Heart right ventricle (tissue), 16 donors: Measurements from ENCODE around the gene SLC8A2. TPM values are rescaled to one million over a fixed set of nuclear protein-coding genes. Genes with fewer than 3 reads are reported as not detected.

Experiments
- ATAC-seq, 8 donors: fragments of 200-7000 bp; cut with Tn5 transposase; one replicate each; pipeline ENCODE4 v1.9.1; 2020; ENCODE audit warnings: mild to moderate bottlenecking in 8 of 8, moderate library complexity in 8 of 8, moderate number of reproducible peaks in 1 of 8
- DNase-seq, 2 donors: peaks; one replicate each; pipeline ENCODE4 v3.0.0-alpha.2; 2020
- H3K27ac ChIP-seq, 10 donors: fragments of 200-600 bp; sonication (generic) in 2 of 10; one replicate each; pipeline versions ENCODE4 v1.5.0 to v1.8.0; 2020 to 2022; ENCODE audit warnings: mild to moderate bottlenecking in 3 of 10
- H3K27me3 ChIP-seq, 7 donors: fragments of 200-600 bp; one replicate each; pipeline ENCODE4 v1.8.0; 2021 to 2022; ENCODE audit warnings: mild to moderate bottlenecking in 2 of 7
- H3K36me3 ChIP-seq, 9 donors: fragments of 200-600 bp; sonication (generic) in 1 of 9; one replicate each; pipeline versions ENCODE4 v1.5.0 to v1.8.0; 2020 to 2022; ENCODE audit warnings: mild to moderate bottlenecking in 2 of 9
- H3K4me1 ChIP-seq, 9 donors: fragments of 200-600 bp; sonication (generic) in 1 of 9; one replicate each; pipeline versions ENCODE4 v1.5.0 to v1.8.0; 2020 to 2022; ENCODE audit warnings: mild to moderate bottlenecking in 4 of 9
- H3K4me3 ChIP-seq, 10 donors: fragments of 200-600 bp; sonication (generic) in 2 of 10; one replicate each; pipeline versions ENCODE4 v1.5.0 to v1.8.0; 2020 to 2022; ENCODE audit warnings: mild to moderate bottlenecking in 7 of 10, moderate library complexity in 2 of 10
- H3K9me3 ChIP-seq, 11 donors: fragments of 200-600 bp in 10 of 11; sonication (generic) in 2 of 11; one replicate each; pipeline versions ENCODE4 v1.5.0 to v1.8.0; 2013 to 2022; ENCODE audit warnings: mild to moderate bottlenecking in 2 of 11, control low read depth in 1 of 11, moderate library complexity in 1 of 11
- WGBS, 2 donors: extraction: QIAGEN DNeasy Blood & Tissue Kit; methylation state at CpG; one replicate each; pipeline ENCODE4 v1.1.7; 2013; ENCODE audit warnings: inconsistent platforms in 1 of 2; 5-methylcytosine and 5-hydroxymethylcytosine counted together
- intact Hi-C, 10 donors: fragments of 100-400 bp; cut with DNase I; formaldehyde crosslinking; loops; one replicate each; pipeline versions ENCODE4 v1.11.1 to v1.14.2; 2022
- polyA plus RNA-seq, 2 donors: library from polyadenylated mRNA; stranded (reverse); fragments of 200-250 nt; gene quantifications; one replicate each; pipeline ENCODE4 v1.2.3, GENCODE V29; 2013
- total RNA-seq, 10 donors: library from RNA; stranded (reverse); fragmentation: NEBNext Ultra II Directional in 3 of 10; extraction: Animal tissue kit (Norgen Biotek cat#: 25700) in 3 of 10; gene quantifications; one replicate each; pipeline versions ENCODE4 v1.2.1 to v1.2.4, GENCODE V29; 2021 to 2023
- TF ChIP-seq, protein P1 (sequence below), 9 donors: fragments of 200-600 bp; sonication (generic) in 2 of 9; IDR thresholded peaks; one replicate each; pipeline versions ENCODE4 v1.5.0 to v1.8.0; 2021 to 2022; ENCODE audit warnings: antibody characterized with exemption in 9 of 9, mild to moderate bottlenecking in 5 of 9, moderate library complexity in 1 of 9
- donor health status: Arrhythmogenic right ventricular cardiomyopathy.
- donor health status: ischemic (EF 13 %, LVEDD 7.1; RV severe dilation, severe dysfunction).
- donor health status: healthy with polysubstance abuse.
- donor health status: DM: no; HTN: yes; CAD: no.
- donor health status: DM: no; HTN: no; CAD: no.
- donor health status: ischemic (EF 25% LVEDD 6.9; RV normal size, moderate dysfunction).
- donor health status: ischemic (EF 25% LVEDD 5.7; RV mildly dilated, moderate dysfunction).
- donor health status: healthy.
- donor health status: DM: yes; HTN: yes; CAD: no.
- donor health status: Ischemic cardiomyopathy.
- donor health status: ischemic (EF 35%, LVEDD 5.7; RV mildly dilated, moderate dysfunction).
- donor health status: nonischemic (EF 11% LVEDD 7.7; RV severe dilation, severe dysfunction).
- donor health status: DM: yes; HTN: yes; CAD: no.
- donor health status: PGD.
- donor health status: ischemic (EF 29% LVEDD 5.4; RV normal size, mild dysfunction).
- donor health status: nonischemic (EF 23%, LVEDD 6.1; RV moderate dilation, normal function).

Gene SLC8A2
- total and polyA plus RNA-seq, 12 donors: 0.03 to 0.64 (median 0.15) TPM; not detected in 3

DNA sequence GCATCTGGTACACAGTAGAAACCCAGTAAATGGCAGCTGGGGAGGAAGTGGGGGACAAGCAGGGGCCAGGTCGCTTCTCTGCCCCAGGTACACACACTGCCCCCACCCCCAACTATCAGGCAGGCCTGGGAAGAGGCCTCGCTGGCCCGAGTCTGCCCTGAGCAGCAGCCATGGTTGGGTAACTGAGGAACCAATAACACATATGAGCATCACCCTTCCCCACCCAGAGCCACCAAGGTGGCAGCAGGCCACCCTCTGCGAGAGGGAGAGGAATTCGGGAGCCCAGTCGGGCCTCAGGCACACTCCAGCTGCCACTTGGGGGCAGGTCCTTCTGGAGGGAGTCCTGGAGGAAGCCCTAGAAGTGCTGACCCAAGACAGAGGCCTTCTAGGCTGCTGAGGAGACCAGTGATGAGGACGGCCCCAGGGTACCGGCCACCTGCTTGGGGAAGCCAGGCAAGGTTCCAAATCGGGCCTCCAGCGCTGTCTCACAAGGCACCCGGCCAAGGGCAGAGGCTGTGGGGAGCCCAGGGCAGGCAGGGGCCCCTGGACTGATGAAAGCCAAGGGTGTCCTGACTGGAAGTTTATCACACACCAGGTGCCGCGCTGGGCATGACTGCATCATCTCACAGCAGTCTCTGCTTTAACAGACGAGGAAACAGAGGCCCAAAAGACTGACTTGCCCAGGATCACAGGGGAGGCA is 26.3 kb upstream of the SLC8A2 start:
- DNase-seq (no peak), ATAC-seq (peak in 1 of 8 donors; percentile 17)
- no peak overlapping the region for H3K4me3 ChIP-seq
- no peaks in the 10 kb centered on the region for H3K27me3 ChIP-seq
- WGBS, 2 donors: 57 to 65% methylated on average over 14 of the region's 14 CpGs
- TF ChIP-seq, protein P1, sequence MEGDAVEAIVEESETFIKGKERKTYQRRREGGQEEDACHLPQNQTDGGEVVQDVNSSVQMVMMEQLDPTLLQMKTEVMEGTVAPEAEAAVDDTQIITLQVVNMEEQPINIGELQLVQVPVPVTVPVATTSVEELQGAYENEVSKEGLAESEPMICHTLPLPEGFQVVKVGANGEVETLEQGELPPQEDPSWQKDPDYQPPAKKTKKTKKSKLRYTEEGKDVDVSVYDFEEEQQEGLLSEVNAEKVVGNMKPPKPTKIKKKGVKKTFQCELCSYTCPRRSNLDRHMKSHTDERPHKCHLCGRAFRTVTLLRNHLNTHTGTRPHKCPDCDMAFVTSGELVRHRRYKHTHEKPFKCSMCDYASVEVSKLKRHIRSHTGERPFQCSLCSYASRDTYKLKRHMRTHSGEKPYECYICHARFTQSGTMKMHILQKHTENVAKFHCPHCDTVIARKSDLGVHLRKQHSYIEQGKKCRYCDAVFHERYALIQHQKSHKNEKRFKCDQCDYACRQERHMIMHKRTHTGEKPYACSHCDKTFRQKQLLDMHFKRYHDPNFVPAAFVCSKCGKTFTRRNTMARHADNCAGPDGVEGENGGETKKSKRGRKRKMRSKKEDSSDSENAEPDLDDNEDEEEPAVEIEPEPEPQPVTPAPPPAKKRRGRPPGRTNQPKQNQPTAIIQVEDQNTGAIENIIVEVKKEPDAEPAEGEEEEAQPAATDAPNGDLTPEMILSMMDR (IDR thresholded peaks at IDR 0.05): no peak
- peak overlapping the region in 2 of 10 donors; percentile 7 to 41 for H3K27ac ChIP-seq
- no peaks in the 10 kb centered on the region for H3K9me3 ChIP-seq
- H3K36me3 ChIP-seq: peaks cover 0 to 98% (median 50%) of the 10 kb centered on the region in 9 donors
- peaks cover 0 to 56% (median 35%) of the 10 kb centered on the region in 9 donors for H3K4me1 ChIP-seq
- intact Hi-C loops: no loop called here

DNA sequence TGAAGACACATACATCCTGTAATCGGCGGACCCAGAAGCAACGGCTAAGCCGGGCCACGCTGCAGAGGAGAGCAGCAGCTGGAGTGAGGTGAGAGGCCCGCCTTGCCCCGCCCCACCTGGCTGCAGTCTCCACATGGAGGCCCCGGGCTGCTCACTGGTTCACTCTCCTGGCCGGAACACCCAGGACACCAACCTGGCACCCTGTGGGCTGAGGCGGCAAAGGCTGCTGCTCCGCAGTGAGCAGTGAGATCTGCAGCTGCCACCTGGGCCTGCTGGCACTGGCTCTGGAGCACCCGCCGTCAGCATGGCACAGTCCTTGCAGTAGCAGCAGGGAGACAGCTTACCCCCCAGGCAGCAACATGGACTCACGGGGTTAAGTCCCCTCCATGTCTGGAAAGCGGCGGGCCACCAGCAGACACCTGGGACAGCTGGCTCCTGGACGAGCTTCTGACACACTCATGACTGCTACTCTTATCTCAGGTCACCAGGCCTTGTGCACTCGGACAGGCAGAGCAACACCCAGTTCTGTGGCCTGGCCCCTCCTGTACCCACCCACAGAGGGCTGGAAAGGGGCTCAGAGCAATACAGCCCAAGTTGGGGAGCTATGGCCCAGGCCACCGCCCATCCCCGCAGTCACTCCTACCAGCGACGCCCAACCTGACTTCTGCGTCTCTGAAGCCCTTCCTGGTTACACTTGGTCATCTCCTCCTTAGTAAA is 25.5 kb upstream of the SLC8A2 start:
- no peak overlapping the region for H3K4me3 ChIP-seq
- TF ChIP-seq, protein P1 (IDR thresholded peaks at IDR 0.05): no peak
- H3K27ac ChIP-seq: peak overlapping the region in 2 of 10 donors; percentile 7 to 41
- 74 to 76% methylated on average over 23 of the region's 23 CpGs for WGBS, 2 donors
- H3K9me3 ChIP-seq: no peaks in the 10 kb centered on the region
- H3K27me3 ChIP-seq: no peaks in the 10 kb centered on the region
- ATAC-seq (peak in 6 of 8 donors; percentile 4 to 27 (median 10)), DNase-seq (no peak)
- H3K36me3 ChIP-seq: peaks cover 0 to 97% (median 45%) of the 10 kb centered on the region in 9 donors
- H3K4me1 ChIP-seq: peaks cover 0 to 64% (median 36%) of the 10 kb centered on the region in 9 donors
- intact Hi-C loops: no loop called here

DNA sequence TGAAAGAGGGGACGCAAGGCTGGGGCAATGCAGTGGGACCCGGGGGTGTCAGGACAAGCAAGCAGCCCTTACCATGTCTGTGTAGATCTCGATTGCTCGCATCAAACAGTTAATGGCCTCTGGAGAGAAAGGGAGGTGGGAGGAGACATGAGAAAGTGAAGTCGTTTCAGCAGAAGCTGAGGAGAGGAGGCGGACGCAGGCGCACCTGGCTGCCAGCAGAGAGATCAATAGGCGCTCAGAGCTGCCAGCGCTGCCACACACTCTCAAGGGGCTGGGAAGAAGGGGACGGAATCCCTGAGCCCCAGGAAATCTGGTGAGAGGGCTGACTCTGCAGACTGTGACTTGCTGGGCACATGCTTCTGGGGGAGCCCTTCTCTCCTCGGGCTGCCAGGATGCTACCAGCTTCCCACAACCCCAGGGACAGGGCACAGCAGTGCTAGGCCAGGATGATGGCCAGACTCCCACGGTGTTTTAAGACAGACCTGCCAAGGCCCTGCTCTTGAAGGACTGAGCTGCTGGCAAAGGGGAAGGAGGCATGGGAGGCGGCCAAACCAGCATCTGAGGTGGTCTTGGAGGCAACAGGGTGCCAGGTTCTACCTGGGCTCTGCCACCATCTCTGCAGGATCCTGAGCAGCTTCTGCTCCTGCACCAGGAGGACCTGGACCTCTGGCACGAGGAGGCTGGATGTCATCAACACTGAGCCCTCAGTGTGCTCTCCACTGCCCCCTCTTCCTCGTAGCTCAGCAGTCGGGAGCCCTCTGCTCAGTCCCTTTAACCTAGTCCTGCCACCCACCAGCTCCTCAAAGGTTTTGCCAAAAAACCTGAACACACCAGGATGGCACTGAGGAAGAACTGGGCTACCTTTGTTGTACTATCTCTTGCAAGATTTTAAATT is 24.0 kb upstream of the SLC8A2 start:
- WGBS, 2 donors: 78 to 79% methylated on average over 17 of the region's 17 CpGs
- no peaks in the 10 kb centered on the region for H3K27me3 ChIP-seq
- H3K36me3 ChIP-seq: peaks cover 0 to 97% (median 41%) of the 10 kb centered on the region in 9 donors
- no peak for ATAC-seq
- DNase-seq: no peak
- intact Hi-C loops: no loop called here
- H3K4me1 ChIP-seq: peaks cover 0 to 70% (median 36%) of the 10 kb centered on the region in 9 donors
- TF ChIP-seq, protein P1 (IDR thresholded peaks at IDR 0.05): no peak
- H3K9me3 ChIP-seq: no peaks in the 10 kb centered on the region
- no peak overlapping the region for H3K27ac ChIP-seq
- H3K4me3 ChIP-seq: no peak overlapping the region

DNA sequence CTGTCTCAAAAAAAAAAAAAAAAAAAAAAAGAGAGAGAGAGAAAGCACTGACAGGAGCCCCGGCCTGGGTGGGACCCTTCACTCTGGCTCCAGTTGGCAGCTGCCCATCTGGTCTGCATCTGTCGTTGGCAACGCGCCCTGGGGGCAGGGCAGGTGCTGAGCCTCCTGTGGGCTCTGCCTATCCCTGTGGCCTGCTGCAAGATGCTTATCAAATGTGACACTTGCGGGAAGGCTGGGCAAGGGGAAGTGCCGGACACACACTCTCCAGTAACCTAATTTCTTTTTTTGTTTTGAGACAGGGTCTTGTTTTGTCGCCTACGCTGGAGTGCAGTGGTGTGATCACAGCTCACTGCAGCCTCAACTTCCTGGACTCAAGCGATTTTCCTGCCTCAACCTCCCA is 23.0 kb upstream of the SLC8A2 start:
- DNase-seq: no peak
- H3K27ac ChIP-seq: peak overlapping the region in 1 of 10 donors; percentile 71
- ATAC-seq: no peak
- H3K4me3 ChIP-seq: no peak overlapping the region
- H3K4me1 ChIP-seq: peaks cover 0 to 70% (median 36%) of the 10 kb centered on the region in 9 donors
- H3K27me3 ChIP-seq: no peaks in the 10 kb centered on the region
- TF ChIP-seq, protein P1 (IDR thresholded peaks at IDR 0.05): no peak
- intact Hi-C loops: no loop called here
- WGBS, 2 donors: 52 to 56% methylated on average over 9 of the region's 9 CpGs
- peaks cover 0 to 93% (median 33%) of the 10 kb centered on the region in 9 donors for H3K36me3 ChIP-seq
- H3K9me3 ChIP-seq: no peaks in the 10 kb centered on the region
